Vagina (tissue), 2 donors: ENCODE results near the gene CCDC170.

Experiments
- POLR2A ChIP-seq, 2 donors: fragments of 450-650 bp; IDR thresholded peaks; one replicate each; pipeline ENCODE4 v1.6.1; 2017; ENCODE audit warnings: antibody characterized with exemption in 2 of 2, mild to moderate bottlenecking in 2 of 2, moderate library complexity in 2 of 2
- POLR2AphosphoS5 ChIP-seq, 2 donors: sonication (generic); formaldehyde crosslinking; IDR thresholded peaks; one replicate each; pipeline ENCODE4 v1.9.0; 2017; ENCODE audit warnings: antibody characterized with exemption in 2 of 2, mild to moderate bottlenecking in 2 of 2, low read depth in 1 of 2; ENCODE audit not compliant: insufficient read depth in 1 of 2

- TF ChIP-seq POLR2A (IDR thresholded peaks at IDR 0.05), result no peak
- no peak for TF ChIP-seq POLR2AphosphoS5 (IDR thresholded peaks at IDR 0.05; ENCODE audit: insufficient read depth in 1 of 2, low read depth in 1 of 2)
Measured at GRCh38 chr6:151669208-151669560, 175.4 kb downstream of the CCDC170 start.
